ENCODE measurements around the gene FAM193B. TPM values are rescaled to one million over a fixed set of nuclear protein-coding genes. Genes with fewer than 3 reads are reported as not detected.

Gene FAM193B
- total and polyA plus RNA-seq, 4 donors = 14.3 to 31.8 (median 15.8) TPM

DNA sequence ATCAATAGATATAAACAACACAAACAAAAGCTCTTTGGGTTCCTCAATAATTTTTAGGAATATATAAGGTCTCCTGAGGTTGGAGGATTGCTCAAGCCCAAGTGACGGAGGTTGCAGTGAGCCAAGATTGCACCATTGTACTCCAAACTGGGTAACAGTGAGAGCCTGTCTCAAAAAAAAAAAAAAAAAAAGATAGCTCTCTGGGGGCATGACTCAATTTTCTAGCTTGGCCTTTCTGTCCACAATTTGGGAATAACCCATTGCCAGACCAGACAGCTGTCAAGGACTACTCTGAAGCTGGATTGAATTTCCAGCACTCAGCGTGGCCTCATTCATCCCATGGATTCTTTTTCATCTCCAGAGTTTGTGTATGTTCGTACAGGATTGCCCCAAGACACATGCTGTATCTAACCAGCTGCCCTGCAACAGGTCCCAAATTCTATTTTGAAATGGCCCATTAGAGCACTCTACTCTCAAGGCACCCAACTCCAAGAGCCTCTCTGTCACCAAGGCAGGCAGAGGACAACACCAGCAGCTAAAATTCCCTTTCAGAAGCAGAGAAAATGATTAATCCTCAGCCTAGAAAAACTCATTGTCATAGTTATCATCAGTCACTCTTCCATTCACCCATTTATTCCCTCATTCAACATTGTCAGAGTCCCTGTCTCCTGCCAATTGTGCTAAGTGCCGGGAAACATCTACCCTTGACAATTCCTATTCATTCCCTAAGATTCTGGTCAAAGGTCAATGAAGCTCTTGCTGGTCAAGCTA lies 8.7 kb downstream of the FAM193B start:
- H3K27ac ChIP-seq (ENCODE audit: low read depth in 1 of 2, low read length in 2 of 2) = peak overlapping the region; percentile 61 to 89
- peaks cover 7 to 27% (median 14%) of the 10 kb centered on the region in 4 donors for H3K4me1 ChIP-seq (ENCODE audit: control insufficient read depth in 4 of 4, insufficient read depth in 4 of 4, low read length in 3 of 4)
- TF ChIP-seq JUND (IDR thresholded peaks at IDR 0.05) = peak; percentile 20 to 74
- no peak for TF ChIP-seq EGR1 (IDR thresholded peaks at IDR 0.05; ENCODE audit: low read depth in 2 of 2)
- TF ChIP-seq YY1 (IDR thresholded peaks at IDR 0.05) = no peak
- TF ChIP-seq, protein P1, sequence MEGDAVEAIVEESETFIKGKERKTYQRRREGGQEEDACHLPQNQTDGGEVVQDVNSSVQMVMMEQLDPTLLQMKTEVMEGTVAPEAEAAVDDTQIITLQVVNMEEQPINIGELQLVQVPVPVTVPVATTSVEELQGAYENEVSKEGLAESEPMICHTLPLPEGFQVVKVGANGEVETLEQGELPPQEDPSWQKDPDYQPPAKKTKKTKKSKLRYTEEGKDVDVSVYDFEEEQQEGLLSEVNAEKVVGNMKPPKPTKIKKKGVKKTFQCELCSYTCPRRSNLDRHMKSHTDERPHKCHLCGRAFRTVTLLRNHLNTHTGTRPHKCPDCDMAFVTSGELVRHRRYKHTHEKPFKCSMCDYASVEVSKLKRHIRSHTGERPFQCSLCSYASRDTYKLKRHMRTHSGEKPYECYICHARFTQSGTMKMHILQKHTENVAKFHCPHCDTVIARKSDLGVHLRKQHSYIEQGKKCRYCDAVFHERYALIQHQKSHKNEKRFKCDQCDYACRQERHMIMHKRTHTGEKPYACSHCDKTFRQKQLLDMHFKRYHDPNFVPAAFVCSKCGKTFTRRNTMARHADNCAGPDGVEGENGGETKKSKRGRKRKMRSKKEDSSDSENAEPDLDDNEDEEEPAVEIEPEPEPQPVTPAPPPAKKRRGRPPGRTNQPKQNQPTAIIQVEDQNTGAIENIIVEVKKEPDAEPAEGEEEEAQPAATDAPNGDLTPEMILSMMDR (IDR thresholded peaks at IDR 0.05; ENCODE audit: low read depth, low read length, missing input control) = no peak
- TF ChIP-seq, protein P2, sequence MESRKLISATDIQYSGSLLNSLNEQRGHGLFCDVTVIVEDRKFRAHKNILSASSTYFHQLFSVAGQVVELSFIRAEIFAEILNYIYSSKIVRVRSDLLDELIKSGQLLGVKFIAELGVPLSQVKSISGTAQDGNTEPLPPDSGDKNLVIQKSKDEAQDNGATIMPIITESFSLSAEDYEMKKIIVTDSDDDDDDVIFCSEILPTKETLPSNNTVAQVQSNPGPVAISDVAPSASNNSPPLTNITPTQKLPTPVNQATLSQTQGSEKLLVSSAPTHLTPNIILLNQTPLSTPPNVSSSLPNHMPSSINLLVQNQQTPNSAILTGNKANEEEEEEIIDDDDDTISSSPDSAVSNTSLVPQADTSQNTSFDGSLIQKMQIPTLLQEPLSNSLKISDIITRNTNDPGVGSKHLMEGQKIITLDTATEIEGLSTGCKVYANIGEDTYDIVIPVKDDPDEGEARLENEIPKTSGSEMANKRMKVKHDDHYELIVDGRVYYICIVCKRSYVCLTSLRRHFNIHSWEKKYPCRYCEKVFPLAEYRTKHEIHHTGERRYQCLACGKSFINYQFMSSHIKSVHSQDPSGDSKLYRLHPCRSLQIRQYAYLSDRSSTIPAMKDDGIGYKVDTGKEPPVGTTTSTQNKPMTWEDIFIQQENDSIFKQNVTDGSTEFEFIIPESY (IDR thresholded peaks at IDR 0.05) = no peak
- no peak for TF ChIP-seq NR2F2 (IDR thresholded peaks at IDR 0.05)
- TF ChIP-seq FOXA1 (IDR thresholded peaks at IDR 0.05) = no peak
- TF ChIP-seq, protein P3, sequence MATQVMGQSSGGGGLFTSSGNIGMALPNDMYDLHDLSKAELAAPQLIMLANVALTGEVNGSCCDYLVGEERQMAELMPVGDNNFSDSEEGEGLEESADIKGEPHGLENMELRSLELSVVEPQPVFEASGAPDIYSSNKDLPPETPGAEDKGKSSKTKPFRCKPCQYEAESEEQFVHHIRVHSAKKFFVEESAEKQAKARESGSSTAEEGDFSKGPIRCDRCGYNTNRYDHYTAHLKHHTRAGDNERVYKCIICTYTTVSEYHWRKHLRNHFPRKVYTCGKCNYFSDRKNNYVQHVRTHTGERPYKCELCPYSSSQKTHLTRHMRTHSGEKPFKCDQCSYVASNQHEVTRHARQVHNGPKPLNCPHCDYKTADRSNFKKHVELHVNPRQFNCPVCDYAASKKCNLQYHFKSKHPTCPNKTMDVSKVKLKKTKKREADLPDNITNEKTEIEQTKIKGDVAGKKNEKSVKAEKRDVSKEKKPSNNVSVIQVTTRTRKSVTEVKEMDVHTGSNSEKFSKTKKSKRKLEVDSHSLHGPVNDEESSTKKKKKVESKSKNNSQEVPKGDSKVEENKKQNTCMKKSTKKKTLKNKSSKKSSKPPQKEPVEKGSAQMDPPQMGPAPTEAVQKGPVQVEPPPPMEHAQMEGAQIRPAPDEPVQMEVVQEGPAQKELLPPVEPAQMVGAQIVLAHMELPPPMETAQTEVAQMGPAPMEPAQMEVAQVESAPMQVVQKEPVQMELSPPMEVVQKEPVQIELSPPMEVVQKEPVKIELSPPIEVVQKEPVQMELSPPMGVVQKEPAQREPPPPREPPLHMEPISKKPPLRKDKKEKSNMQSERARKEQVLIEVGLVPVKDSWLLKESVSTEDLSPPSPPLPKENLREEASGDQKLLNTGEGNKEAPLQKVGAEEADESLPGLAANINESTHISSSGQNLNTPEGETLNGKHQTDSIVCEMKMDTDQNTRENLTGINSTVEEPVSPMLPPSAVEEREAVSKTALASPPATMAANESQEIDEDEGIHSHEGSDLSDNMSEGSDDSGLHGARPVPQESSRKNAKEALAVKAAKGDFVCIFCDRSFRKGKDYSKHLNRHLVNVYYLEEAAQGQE (IDR thresholded peaks at IDR 0.05) = no peak
- no peak for TF ChIP-seq HNF4G (IDR thresholded peaks at IDR 0.05)
- no peak for TF ChIP-seq TAF1 (conservative IDR thresholded peaks at IDR 0.05)
- TF ChIP-seq, protein P4, sequence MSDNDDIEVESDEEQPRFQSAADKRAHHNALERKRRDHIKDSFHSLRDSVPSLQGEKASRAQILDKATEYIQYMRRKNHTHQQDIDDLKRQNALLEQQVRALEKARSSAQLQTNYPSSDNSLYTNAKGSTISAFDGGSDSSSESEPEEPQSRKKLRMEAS (IDR thresholded peaks at IDR 0.05) = no peak
- no peak for TF ChIP-seq GABPA (IDR thresholded peaks at IDR 0.05 in 1 of 2, conservative IDR thresholded peaks at IDR 0.05 in 1 of 2)
- TF ChIP-seq SP1 (IDR thresholded peaks at IDR 0.05) = no peak
- TF ChIP-seq RXRA (IDR thresholded peaks at IDR 0.05) = peak; percentile 50 to 62
- TF ChIP-seq HNF4A (conservative IDR thresholded peaks at IDR 0.05) = peak in 1 of 2 donors; percentile 47
- TF ChIP-seq, protein P5, sequence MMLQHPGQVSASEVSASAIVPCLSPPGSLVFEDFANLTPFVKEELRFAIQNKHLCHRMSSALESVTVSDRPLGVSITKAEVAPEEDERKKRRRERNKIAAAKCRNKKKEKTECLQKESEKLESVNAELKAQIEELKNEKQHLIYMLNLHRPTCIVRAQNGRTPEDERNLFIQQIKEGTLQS (IDR thresholded peaks at IDR 0.05) = peak; percentile 71
- TF ChIP-seq RAD21 (IDR thresholded peaks at IDR 0.05) = no peak
- TF ChIP-seq FOXA2 (IDR thresholded peaks at IDR 0.05) = no peak
- H3K36me3 ChIP-seq (ENCODE audit: control insufficient read depth in 4 of 4, insufficient read depth in 3 of 4, low read depth in 1 of 4, low read length in 3 of 4) = peaks cover 0 to 7% (median 2%) of the 10 kb centered on the region in 4 donors
- no peaks in the 10 kb centered on the region for H3K9me3 ChIP-seq (ENCODE audit: control insufficient read depth in 4 of 4, low read length in 3 of 4)
- no peak for DNase-seq (ENCODE audit: low spot score)
- no peaks in the 10 kb centered on the region for H3K27me3 ChIP-seq (ENCODE audit: control insufficient read depth in 4 of 4, insufficient read depth in 4 of 4, low read length in 3 of 4)
- 61% methylated on average over 4 of the region's 4 CpGs for WGBS
- H3K9ac ChIP-seq (ENCODE audit: low read depth in 1 of 2, low read length in 2 of 2) = no peak overlapping the region
- H3K4me3 ChIP-seq (ENCODE audit: low read depth in 1 of 3, low read length in 3 of 3) = no peak overlapping the region
